ENCODE measurements around the gene PLAC8L1. TPM values are rescaled to one million over a fixed set of nuclear protein-coding genes. Genes with fewer than 3 reads are reported as not detected.

The PLAC8L1 gene
- total and polyA plus RNA-seq, 2 of the 8 experiments (the other 6 are each of a cell fraction or from before 2014, with no cell fraction given): 0.42 TPM; not detected in 1

GRCh38 chr5:146082798-146083197 is 22.6 kb downstream of the PLAC8L1 start:
- H2AFZ ChIP-seq (ENCODE audit: low read length): no peak overlapping the region
- no peaks in the 10 kb centered on the region for H3K9me3 ChIP-seq (ENCODE audit: insufficient read depth in 2 of 2, low read depth in 1 of 2, low read length in 1 of 2)
- no peak overlapping the region for H2BK12ac ChIP-seq (ENCODE audit: low read depth, low read length)
- no peak overlapping the region for H3K4me3 ChIP-seq (ENCODE audit: extremely low read depth in 1 of 4, insufficient read depth in 2 of 4, low read depth in 3 of 4, low read length in 4 of 4)
- no peak overlapping the region for H2BK20ac ChIP-seq (ENCODE audit: low read length)
- H4K8ac ChIP-seq (ENCODE audit: extremely low read depth, insufficient read depth, low read length): no peak overlapping the region
- H3K23me2 ChIP-seq (ENCODE audit: low read depth, low read length): no peaks in the 10 kb centered on the region
- no peak overlapping the region for H3K4ac ChIP-seq (replicated peaks; ENCODE audit: insufficient read length, low read depth, low read length)
- POLR2A ChIA-PET (ENCODE audit: partially characterized antibody): no interaction called here
- H3K18ac ChIP-seq (ENCODE audit: extremely low read depth, low read length): no peak overlapping the region
- DNase-seq (ENCODE audit: low read depth in 1 of 2, low spot score in 2 of 2) (no peak), FAIRE-seq (no peak)
- H4K5ac ChIP-seq (ENCODE audit: insufficient read length, low read depth, low read length): no peak overlapping the region
- no peak overlapping the region for H3K56ac ChIP-seq (replicated peaks; ENCODE audit: insufficient read length, low read depth, low read length)
- H3K14ac ChIP-seq (ENCODE audit: insufficient read length): no peak overlapping the region
- H2BK120ac ChIP-seq (replicated peaks; ENCODE audit: low read depth, low read length): no peak overlapping the region
- H3K27me3 ChIP-seq (replicated peaks in 1 of 4; ENCODE audit: control insufficient read depth in 3 of 4, extremely low read depth in 1 of 4, insufficient read depth in 3 of 4, low read length in 3 of 4): no peaks in the 10 kb centered on the region
- no peak overlapping the region for H3K9ac ChIP-seq (replicated peaks in 1 of 4; ENCODE audit: extremely low read depth in 1 of 4, low read depth in 3 of 4, low read length in 3 of 4)
- H4K20me1 ChIP-seq (replicated peaks in 1 of 2; ENCODE audit: control insufficient read depth in 1 of 2, insufficient read depth in 2 of 2, low read length in 2 of 2): no peaks in the 10 kb centered on the region
- H3K79me1 ChIP-seq (ENCODE audit: low read depth, low read length): no peaks in the 10 kb centered on the region
- TF ChIP-seq POLR2AphosphoS5 (IDR thresholded peaks at IDR 0.05; ENCODE audit: low read depth, low read length) (no peak), FOSL1 (IDR thresholded peaks at IDR 0.05; ENCODE audit: insufficient read depth, low read depth, low read length) (no peak), JUN (IDR thresholded peaks at IDR 0.05; ENCODE audit: low read depth, low read length) (no peak), CEBPB (IDR thresholded peaks at IDR 0.05; ENCODE audit: low read depth, low read length) (no peak), NANOG (IDR thresholded peaks at IDR 0.05; ENCODE audit: insufficient read depth, low read depth, low read length, poor library complexity, severe bottlenecking) (no peak), EP300 (IDR thresholded peaks at IDR 0.05; ENCODE audit: borderline replicate concordance in 1 of 2, low read depth in 2 of 2, low read length in 2 of 2) (no peak), SIX5 (IDR thresholded peaks at IDR 0.05; ENCODE audit: low read depth, low read length) (no peak), RNF2 (IDR thresholded peaks at IDR 0.05; ENCODE audit: borderline replicate concordance, low read depth, low read length, missing control alignments, poor library complexity, severe bottlenecking) (no peak), SUZ12 (IDR thresholded peaks at IDR 0.05; ENCODE audit: low read length) (no peak), CREB1 (IDR thresholded peaks at IDR 0.05) (no peak)
- TF ChIP-seq, protein P1, sequence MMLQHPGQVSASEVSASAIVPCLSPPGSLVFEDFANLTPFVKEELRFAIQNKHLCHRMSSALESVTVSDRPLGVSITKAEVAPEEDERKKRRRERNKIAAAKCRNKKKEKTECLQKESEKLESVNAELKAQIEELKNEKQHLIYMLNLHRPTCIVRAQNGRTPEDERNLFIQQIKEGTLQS (IDR thresholded peaks at IDR 0.05; ENCODE audit: insufficient read depth, low read depth, low read length): no peak
- TF ChIP-seq, protein P2, sequence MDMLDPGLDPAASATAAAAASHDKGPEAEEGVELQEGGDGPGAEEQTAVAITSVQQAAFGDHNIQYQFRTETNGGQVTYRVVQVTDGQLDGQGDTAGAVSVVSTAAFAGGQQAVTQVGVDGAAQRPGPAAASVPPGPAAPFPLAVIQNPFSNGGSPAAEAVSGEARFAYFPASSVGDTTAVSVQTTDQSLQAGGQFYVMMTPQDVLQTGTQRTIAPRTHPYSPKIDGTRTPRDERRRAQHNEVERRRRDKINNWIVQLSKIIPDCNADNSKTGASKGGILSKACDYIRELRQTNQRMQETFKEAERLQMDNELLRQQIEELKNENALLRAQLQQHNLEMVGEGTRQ (IDR thresholded peaks at IDR 0.05; ENCODE audit: low read length): no peak
- H2BK15ac ChIP-seq (ENCODE audit: low read length): no peak overlapping the region
- peaks cover 0 to 13% (median 10%) of the 10 kb centered on the region in 4 experiments; a peak in 5 of 7 replicates for H3K4me1 ChIP-seq (replicated peaks in 1 of 4; ENCODE audit: control insufficient read depth in 3 of 4, insufficient read depth in 4 of 4, low read length in 3 of 4)
- no peaks in the 10 kb centered on the region for H3K79me2 ChIP-seq (ENCODE audit: control insufficient read depth in 1 of 2, insufficient read depth in 2 of 2, low read length in 2 of 2)
- H3K4me2 ChIP-seq (ENCODE audit: insufficient read depth in 1 of 2, low read depth in 2 of 2, low read length in 2 of 2): no peak overlapping the region
- no peak overlapping the region for H3K27ac ChIP-seq (ENCODE audit: low read depth, low read length)
- CTCF ChIA-PET (ENCODE audit: partially characterized antibody): interaction anchor here (0.6 to 2.1 kb wide), 2 partner anchors 37 to 44 kb away, joined by 3 to 4 read pairs; no protein-coding TSS in a partner anchor
- H3K23ac ChIP-seq (ENCODE audit: insufficient read length): no peak overlapping the region
- 85% methylated on average over 3 of the region's 3 CpGs; no CpG with 5 or more reads in 1 of the 2 experiments for WGBS, 2 experiments (ENCODE audit: extremely low coverage in 1 of 2, insufficient coverage in 1 of 2, insufficient read length in 1 of 2, insufficient replicate concordance in 2 of 2, low coverage in 1 of 2, low lambda C conversion rate in 2 of 2, missing lambda C conversion rate in 1 of 2)
- H2AK5ac ChIP-seq (ENCODE audit: low read depth, low read length): no peak overlapping the region
- H2BK5ac ChIP-seq (ENCODE audit: low read depth, low read length): no peak overlapping the region
- no peak overlapping the region for H4K91ac ChIP-seq (replicated peaks; ENCODE audit: insufficient read length, low read length)
- H3K36me3 ChIP-seq (ENCODE audit: control insufficient read depth in 2 of 4, insufficient read depth in 4 of 4, low read length in 3 of 4): no peaks in the 10 kb centered on the region

All from H1 (cell line).